ENCODE measurements around the gene NIN. TPM values are rescaled to one million over a fixed set of nuclear protein-coding genes. Genes with fewer than 3 reads are reported as not detected.

NIN gene
- total and polyA plus RNA-seq, 10 donors: 11.8 to 139 (median 94.4) TPM

DNA sequence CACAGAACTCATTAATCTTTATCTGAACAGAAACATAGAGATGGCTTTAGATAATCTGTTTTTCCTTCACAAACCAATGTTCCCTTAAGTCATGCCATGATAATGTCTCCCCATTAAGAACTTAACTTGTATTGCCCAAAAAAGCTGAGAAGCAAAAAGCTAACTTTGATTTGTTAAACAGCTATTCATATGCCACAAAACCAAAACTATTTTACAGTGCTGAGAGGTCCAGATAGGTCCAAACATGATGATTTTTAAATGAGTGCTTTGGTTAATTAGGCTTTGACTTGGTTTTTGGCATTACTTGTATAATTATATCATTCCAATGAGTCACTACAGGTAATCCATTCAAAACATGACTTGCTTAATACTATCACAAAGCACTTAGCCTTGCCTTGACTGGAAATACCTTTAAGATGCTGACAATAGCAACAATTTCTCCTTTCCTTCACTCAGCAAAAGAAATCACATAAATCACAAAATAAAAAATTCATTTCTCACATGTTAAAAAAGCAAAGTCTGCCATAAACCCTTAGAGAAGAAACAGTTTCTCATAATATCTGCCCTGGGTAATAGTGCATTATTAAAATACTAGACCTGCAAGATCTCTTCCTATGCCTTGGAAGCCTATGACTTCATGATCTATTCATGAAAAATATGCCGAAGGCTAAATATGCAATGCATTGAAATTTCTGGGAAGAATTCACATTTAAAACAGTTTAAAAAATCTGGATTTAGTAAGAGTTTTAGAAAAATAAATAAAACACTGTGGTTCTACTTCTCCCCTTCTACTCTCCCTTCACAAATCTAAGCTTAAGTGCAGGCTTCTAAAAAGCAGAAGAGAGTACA is 110.8 kb downstream of the NIN start:
- 94 to 99% (median 98%) methylated on average over 1 of the region's 1 CpG for WGBS, 5 donors
- H3K27me3 ChIP-seq (replicated peaks in 1 of 7): no peaks in the 10 kb centered on the region
- peaks cover 0 to 58% (median 37%) of the 10 kb centered on the region in 6 donors for H3K36me3 ChIP-seq
- no peaks in the 10 kb centered on the region for H3K4me1 ChIP-seq
- intact Hi-C loops (cut with DNase I; ENCODE audit: low total_unique reads): loop anchor here (10.0 kb wide), 1 partner anchor 105 kb away; no protein-coding TSS in a partner anchor
- H3K4me3 ChIP-seq: no peak overlapping the region
- H3K27ac ChIP-seq: no peak overlapping the region
- no peak for TF ChIP-seq POLR2A (IDR thresholded peaks at IDR 0.05)
- TF ChIP-seq POLR2AphosphoS5 (IDR thresholded peaks at IDR 0.05): no peak
- TF ChIP-seq, protein P1, sequence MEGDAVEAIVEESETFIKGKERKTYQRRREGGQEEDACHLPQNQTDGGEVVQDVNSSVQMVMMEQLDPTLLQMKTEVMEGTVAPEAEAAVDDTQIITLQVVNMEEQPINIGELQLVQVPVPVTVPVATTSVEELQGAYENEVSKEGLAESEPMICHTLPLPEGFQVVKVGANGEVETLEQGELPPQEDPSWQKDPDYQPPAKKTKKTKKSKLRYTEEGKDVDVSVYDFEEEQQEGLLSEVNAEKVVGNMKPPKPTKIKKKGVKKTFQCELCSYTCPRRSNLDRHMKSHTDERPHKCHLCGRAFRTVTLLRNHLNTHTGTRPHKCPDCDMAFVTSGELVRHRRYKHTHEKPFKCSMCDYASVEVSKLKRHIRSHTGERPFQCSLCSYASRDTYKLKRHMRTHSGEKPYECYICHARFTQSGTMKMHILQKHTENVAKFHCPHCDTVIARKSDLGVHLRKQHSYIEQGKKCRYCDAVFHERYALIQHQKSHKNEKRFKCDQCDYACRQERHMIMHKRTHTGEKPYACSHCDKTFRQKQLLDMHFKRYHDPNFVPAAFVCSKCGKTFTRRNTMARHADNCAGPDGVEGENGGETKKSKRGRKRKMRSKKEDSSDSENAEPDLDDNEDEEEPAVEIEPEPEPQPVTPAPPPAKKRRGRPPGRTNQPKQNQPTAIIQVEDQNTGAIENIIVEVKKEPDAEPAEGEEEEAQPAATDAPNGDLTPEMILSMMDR (IDR thresholded peaks at IDR 0.05 in 8 of 11, conservative IDR thresholded peaks at IDR 0.05 in 3 of 11): no peak
- DNase-seq: no peak
- H3K9me3 ChIP-seq: no peaks in the 10 kb centered on the region

DNA sequence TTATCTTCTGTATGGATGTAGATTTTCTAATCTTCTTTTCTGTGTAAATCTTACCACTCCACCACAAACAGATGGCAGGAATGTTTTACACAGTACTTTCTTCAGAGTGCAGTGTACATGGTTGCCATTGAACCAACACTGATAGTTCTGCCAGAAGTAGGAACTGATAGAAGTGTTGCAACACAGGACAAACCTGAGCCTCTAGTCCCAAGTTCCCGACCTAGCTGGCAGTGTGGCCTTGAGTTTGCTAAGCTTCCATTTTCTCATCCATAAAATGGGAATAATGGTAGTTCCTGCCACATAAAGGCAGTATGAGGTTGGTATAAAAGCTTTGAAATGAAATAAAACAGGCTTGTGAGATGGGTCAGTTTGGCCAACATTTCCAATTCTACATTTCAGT is 112.0 kb downstream of the NIN start:
- WGBS, 5 donors: 44 to 89% (median 75%) methylated on average over 1 of the region's 1 CpG

DNA sequence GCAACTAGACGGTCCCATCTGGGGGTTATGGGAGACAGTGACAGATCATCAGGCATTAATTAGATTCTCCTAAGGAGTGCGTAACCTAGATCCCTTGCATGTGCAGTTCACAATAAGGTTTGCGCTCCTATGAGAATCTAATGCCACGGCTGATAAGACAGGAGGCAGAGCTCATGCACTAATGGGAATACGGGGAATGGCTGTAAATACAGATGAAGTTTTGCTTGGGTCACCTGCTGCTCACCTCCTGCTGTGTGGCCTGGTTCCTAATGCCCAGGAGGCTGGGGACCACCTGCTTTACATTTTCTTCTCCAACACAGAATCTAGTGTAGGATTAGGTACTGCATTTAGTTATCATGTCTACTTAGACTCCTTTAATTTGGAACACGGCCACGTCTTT is 113.2 kb downstream of the NIN start:
- DNase-seq: no peak
- WGBS, 5 donors: 75 to 88% (median 79%) methylated on average over 7 of the region's 7 CpGs
- Histone ChIP-seq H3K4me3 (no peak overlapping the region), H3K4me1 (no peaks in the 10 kb centered on the region), H3K27me3 (replicated peaks in 1 of 7) (no peaks in the 10 kb centered on the region), H3K36me3 (peaks cover 0 to 35% (median 17%) of the 10 kb centered on the region in 6 donors), H3K27ac (no peak overlapping the region), H3K9me3 (no peaks in the 10 kb centered on the region)
- intact Hi-C loops (cut with DNase I; ENCODE audit: low total_unique reads): loop anchor here (10.0 kb wide), 1 partner anchor 103 kb away; no protein-coding TSS in a partner anchor
- TF ChIP-seq POLR2A (IDR thresholded peaks at IDR 0.05) (no peak), POLR2AphosphoS5 (IDR thresholded peaks at IDR 0.05) (peak in 1 of 3 donors; percentile 23)
- TF ChIP-seq, protein P1 (IDR thresholded peaks at IDR 0.05 in 8 of 11, conservative IDR thresholded peaks at IDR 0.05 in 3 of 11): no peak

More for the DNA sequence above, 112.0 kb downstream of the NIN start:
- H3K27ac ChIP-seq: no peak overlapping the region
- TF ChIP-seq POLR2AphosphoS5 (IDR thresholded peaks at IDR 0.05): peak in 1 of 3 donors; percentile 4
- no peak for TF ChIP-seq POLR2A (IDR thresholded peaks at IDR 0.05)
- H3K27me3 ChIP-seq (replicated peaks in 1 of 7): no peaks in the 10 kb centered on the region
- intact Hi-C loops (cut with DNase I; ENCODE audit: low total_unique reads): loop anchor here (10.0 kb wide), 1 partner anchor 104 kb away; no protein-coding TSS in a partner anchor
- H3K4me1 ChIP-seq: no peaks in the 10 kb centered on the region
- no peaks in the 10 kb centered on the region for H3K9me3 ChIP-seq
- DNase-seq: no peak
- H3K36me3 ChIP-seq: peaks cover 0 to 46% (median 27%) of the 10 kb centered on the region in 6 donors
- no peak overlapping the region for H3K4me3 ChIP-seq

DNA sequence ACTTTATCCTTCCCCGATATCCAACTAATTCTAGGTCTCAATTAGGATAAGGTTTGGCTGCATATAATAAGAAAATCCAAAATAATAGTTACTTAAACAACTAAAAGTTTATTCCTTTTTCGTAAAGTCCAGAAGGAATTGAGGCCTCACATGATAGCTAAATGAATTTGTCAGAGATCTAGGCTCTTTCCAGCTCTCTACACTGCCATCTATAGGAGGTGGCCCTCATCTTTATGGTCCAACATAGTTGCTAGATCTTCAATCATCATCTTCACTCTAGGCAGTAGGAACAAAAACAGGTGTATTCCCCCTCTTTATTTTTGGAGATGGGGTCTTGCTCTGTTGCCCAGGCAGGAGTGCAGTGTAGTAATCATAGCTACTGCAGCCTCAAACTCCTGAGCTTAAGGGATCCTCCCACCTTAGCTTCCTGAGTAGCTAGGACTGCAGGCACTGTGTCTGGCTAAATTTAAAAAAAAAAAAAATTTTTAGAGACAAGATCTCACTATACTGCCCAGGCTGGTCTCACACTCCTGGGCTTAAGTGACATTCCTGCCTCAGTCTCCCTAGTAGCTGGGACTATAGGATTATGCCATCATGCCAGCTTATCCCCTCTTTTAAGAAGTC is 116.4 kb downstream of the NIN start:
- H3K27ac ChIP-seq: no peak overlapping the region
- DNase-seq: no peak
- H3K4me3 ChIP-seq: no peak overlapping the region
- peaks cover 0 to 8% (median 0%) of the 10 kb centered on the region in 6 donors for H3K36me3 ChIP-seq
- intact Hi-C loops (cut with DNase I; ENCODE audit: low total_unique reads): loop anchor here (10.0 kb wide), 1 partner anchor 100 kb away; no protein-coding TSS in a partner anchor
- H3K9me3 ChIP-seq: no peaks in the 10 kb centered on the region
- no peaks in the 10 kb centered on the region for H3K4me1 ChIP-seq
- 62 to 77% (median 66%) methylated on average over 2 of the region's 2 CpGs for WGBS, 5 donors
- no peak for TF ChIP-seq POLR2AphosphoS5 (IDR thresholded peaks at IDR 0.05)
- TF ChIP-seq, protein P1 (IDR thresholded peaks at IDR 0.05 in 8 of 11, conservative IDR thresholded peaks at IDR 0.05 in 3 of 11): peak in 7 of 11 experiments; percentile 31 to 61 (median 45)
- H3K27me3 ChIP-seq (replicated peaks in 1 of 7): no peaks in the 10 kb centered on the region
